ENCODE measurements around the gene ALK. TPM values are rescaled to one million over a fixed set of nuclear protein-coding genes. Genes with fewer than 3 reads are reported as not detected.

ALK gene
- total and polyA plus RNA-seq, 2 experiments from 2014 or later: 0.35 TPM; not detected in 1

GRCh38 chr2:29694741-29695140 lies 226.6 kb downstream of the ALK start:
- no peak overlapping the region for H3K4me2 ChIP-seq
- H3K27me3 Mint-ChIP-seq (ENCODE audit: insufficient read depth, low read depth, poor library complexity): no peaks in the 10 kb centered on the region

More at GRCh38 chr2:29694741-29695140, 226.6 kb downstream of the ALK start:
- Mint-ChIP-seq H3K27ac (no peak overlapping the region), H3K4me3 (no peak overlapping the region), H3K4me1 (peaks cover 5% of the 10 kb centered on the region), H3K9me3 (peaks cover 16% of the 10 kb centered on the region), H3K36me3 (ENCODE audit: low read depth) (no peaks in the 10 kb centered on the region)
- no peaks in the 10 kb centered on the region for H3F3A ChIP-seq (replicated peaks; ENCODE audit: low read depth)
- peaks cover 19% of the 10 kb centered on the region; the same call in 1 of the 2 replicates for H3K9me2 ChIP-seq (ENCODE audit: insufficient read depth)
- TF ChIP-seq NANOG (IDR thresholded peaks at IDR 0.05; ENCODE audit: borderline replicate concordance) (no peak), JUNB (IDR thresholded peaks at IDR 0.05; ENCODE audit: unreplicated experiment) (no peak), REST (IDR thresholded peaks at IDR 0.05; ENCODE audit: unreplicated experiment) (no peak), ZNF114 (CRISPR knock-in tag; IDR thresholded peaks at IDR 0.05) (no peak), EZH2 (IDR thresholded peaks at IDR 0.05; ENCODE audit: low read depth, unreplicated experiment) (no peak), CREB1 (CRISPR knock-in tag; IDR thresholded peaks at IDR 0.05; ENCODE audit: low read depth) (no peak), POLR2AphosphoS5 (IDR thresholded peaks at IDR 0.05; ENCODE audit: low read depth) (no peak), ZNF462 (CRISPR knock-in tag; IDR thresholded peaks at IDR 0.05) (no peak), EZH2phosphoT487 (IDR thresholded peaks at IDR 0.05; ENCODE audit: unreplicated experiment) (no peak), STAT1 (IDR thresholded peaks at IDR 0.05; ENCODE audit: unreplicated experiment) (no peak), ZNF331 (CRISPR knock-in tag; IDR thresholded peaks at IDR 0.05; ENCODE audit: low read depth) (no peak), CTCF (conservative IDR thresholded peaks at IDR 0.05; ENCODE audit: low read depth in 2 of 2) (no peak), ETS1 (IDR thresholded peaks at IDR 0.05) (no peak)
- H2AFZ ChIP-seq: no peak overlapping the region
- ATAC-seq (no peak), DNase-seq (ENCODE audit: low spot score) (no peak)
- H3K79me2 ChIP-seq (replicated peaks; ENCODE audit: insufficient read depth): no peaks in the 10 kb centered on the region
- H3K4me1 ChIP-seq (ENCODE audit: insufficient read depth): 0 out of 2 replicates have a peak, but pooled peaks cover 3% of the 10 kb centered on the region
- H4K20me1 ChIP-seq (replicated peaks; ENCODE audit: insufficient read depth): no peaks in the 10 kb centered on the region
- H3K27me3 ChIP-seq (ENCODE audit: insufficient read depth): no peaks in the 10 kb centered on the region
- H3K36me3 ChIP-seq (ENCODE audit: insufficient read depth): no peaks in the 10 kb centered on the region
- H3K4me3 ChIP-seq: no peak overlapping the region
- no peak overlapping the region for H3K27ac ChIP-seq (ENCODE audit: low read depth)
